ENCODE measurements around the gene GAK.

DNA sequence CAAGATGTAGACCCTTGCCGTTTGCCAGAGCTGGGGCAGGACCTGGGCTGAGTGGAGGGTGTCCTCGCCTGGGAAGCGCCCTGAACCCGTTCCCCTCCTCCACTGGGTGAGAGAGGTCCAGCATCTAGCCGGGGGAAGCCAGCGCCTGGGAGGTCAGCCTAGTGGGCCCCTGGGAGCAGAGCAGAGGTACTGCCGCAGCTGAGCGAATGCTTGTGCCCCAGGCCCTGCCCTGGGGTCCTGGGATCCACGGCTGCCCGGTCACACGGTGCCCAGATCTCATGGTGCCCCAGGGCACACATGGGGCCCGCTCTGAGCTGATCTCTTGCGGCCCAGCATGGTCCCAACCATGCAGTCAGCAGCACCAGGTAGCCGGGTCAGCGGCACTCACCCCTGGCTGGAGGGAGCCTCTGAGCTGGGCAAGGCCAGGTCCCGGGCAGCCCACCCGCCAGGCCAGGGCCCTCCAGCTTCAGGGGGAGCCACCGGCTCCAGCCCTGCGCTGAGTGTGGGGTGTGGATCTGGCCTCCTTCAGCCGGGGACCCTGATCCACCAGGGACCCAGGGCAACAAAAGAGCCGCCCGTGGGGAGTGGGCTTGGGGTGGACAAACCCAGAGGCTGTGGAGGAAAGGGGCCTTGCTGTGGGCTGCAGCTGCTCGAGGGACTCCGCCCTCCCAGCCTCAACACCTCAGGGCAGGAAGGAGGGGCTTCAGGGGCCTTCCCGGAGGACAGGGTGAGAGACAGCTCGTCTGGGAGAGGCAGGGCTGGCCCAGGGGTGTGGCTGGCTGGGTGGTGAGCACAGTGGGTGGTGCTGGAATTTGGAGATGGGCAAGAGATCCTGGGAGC, 102.1 kb downstream of the GAK start:
- TF ChIP-seq, protein P1, sequence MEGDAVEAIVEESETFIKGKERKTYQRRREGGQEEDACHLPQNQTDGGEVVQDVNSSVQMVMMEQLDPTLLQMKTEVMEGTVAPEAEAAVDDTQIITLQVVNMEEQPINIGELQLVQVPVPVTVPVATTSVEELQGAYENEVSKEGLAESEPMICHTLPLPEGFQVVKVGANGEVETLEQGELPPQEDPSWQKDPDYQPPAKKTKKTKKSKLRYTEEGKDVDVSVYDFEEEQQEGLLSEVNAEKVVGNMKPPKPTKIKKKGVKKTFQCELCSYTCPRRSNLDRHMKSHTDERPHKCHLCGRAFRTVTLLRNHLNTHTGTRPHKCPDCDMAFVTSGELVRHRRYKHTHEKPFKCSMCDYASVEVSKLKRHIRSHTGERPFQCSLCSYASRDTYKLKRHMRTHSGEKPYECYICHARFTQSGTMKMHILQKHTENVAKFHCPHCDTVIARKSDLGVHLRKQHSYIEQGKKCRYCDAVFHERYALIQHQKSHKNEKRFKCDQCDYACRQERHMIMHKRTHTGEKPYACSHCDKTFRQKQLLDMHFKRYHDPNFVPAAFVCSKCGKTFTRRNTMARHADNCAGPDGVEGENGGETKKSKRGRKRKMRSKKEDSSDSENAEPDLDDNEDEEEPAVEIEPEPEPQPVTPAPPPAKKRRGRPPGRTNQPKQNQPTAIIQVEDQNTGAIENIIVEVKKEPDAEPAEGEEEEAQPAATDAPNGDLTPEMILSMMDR (IDR thresholded peaks at IDR 0.05; ENCODE audit: low read depth, low read length): no peak
- TF ChIP-seq POLR2A (IDR thresholded peaks at IDR 0.05; ENCODE audit: extremely low read depth, insufficient read length) (no peak), MYC (IDR thresholded peaks at IDR 0.05; ENCODE audit: low read depth, low read length) (no peak)

All from NB4 (cell line).